C1 segment of cervical spinal cord (tissue), 14 donors: ENCODE measurements around the gene KRT222.
A peak's percentile ranks its signal among the peaks of the same experiment; 100 is the strongest.

Experiments
- DNase-seq, 14 donors: peaks; one replicate each; lab custom pipeline; 2025; lab: John Stamatoyannopoulos, UW

Gene KRT222

DNA sequence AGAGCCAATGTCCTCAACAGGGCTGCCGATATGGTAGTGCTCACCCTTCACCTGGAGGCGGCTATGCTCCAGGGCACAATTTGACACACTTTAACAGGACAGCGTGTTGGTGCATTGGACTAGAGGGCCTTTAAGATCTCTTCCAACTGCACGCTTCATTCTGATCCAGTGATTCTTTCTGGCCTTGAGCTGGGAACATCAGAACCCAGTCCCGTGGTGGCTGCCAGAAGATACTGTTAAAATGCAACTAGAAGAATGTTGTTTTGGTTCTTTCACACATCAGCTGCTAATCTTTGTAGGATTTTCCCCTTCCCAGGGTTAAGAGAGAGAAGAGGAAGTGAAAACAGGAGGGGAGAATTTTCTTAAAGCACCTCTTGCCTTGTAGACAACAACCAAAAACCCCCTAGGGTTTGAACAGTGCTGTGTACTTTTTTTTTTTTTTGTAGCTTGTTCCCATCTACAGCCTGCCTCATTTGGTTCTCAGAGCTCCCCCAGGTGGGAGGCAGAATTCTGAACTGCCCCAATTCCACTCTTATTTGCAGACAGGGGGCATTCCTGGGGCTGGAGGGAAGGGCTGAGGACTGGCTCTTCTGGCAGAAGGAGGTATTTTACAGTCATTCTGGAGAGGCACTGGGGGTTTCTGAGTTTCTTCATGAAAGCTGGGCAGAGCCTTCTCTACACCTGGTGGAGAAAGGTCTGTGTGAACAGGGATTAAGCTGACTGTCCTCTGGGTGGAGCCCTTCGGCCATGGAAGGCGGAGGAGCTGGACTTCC lies 49.7 kb downstream of the KRT222 start:
- peak in 1 of 14 donors; percentile 12 for DNase-seq

DNA sequence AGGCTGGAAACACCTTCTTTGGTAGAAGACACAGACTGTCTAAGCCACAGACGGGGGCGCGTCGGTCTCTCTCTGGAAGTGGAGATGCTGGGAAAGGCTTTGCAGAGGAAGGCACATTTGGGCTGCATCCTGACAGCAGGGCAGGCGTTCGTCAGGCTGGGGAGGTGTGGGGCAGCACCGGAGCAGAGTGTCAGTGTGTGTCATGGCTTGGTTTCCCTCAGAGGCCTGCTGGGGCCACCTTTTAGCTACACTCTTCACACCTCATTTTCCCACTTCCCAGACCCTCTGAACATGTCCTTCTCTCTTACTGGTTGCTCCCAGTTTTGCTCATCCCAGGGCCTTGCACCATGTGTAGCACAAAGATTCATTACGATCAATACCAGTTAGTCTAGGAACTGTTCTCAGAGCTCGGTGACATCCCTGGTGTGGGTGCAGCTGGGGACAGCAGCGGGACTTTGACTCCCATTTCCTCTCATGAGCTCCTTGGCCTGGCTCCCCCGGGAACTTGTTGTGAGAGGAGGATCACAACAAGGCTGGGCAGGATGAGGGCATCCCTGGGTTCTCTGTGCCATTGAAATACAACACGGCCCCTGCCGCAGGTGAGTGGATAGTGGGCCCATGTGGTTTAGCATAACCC lies 50.4 kb downstream of the KRT222 start:
- no peak for DNase-seq

DNA sequence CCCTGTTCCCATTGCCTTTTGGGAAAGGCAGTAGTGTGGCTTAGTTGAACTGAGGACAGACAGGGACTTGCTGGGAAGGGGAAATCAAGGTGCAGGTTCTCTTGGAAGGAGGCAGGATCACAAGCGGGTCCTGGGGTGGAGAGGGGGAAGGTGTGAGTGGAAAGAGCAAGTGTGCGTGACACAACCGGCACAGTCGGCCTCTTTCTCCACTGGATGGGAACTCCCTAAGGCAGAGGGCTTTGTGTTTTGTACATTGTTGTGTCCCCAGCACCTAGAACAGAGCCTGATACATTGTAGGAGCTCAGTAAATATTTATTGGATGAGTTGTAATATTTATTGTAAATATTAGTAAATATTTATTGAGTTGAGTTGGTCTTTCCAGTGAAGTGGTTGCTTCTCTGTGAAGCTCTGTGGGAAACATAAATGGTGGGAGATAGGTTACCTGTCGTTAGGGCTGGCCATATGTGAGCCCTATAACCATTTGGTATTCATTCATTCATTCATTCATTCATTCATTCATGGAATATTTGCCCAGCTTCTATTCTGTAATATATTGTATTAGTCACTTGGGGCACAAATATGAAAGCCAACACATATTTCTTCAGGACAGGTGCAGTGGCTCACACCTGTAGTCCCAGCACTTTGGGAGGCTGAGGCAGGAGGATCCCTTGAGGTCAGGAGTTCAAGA lies 51.4 kb downstream of the KRT222 start:
- no peak for DNase-seq

DNA sequence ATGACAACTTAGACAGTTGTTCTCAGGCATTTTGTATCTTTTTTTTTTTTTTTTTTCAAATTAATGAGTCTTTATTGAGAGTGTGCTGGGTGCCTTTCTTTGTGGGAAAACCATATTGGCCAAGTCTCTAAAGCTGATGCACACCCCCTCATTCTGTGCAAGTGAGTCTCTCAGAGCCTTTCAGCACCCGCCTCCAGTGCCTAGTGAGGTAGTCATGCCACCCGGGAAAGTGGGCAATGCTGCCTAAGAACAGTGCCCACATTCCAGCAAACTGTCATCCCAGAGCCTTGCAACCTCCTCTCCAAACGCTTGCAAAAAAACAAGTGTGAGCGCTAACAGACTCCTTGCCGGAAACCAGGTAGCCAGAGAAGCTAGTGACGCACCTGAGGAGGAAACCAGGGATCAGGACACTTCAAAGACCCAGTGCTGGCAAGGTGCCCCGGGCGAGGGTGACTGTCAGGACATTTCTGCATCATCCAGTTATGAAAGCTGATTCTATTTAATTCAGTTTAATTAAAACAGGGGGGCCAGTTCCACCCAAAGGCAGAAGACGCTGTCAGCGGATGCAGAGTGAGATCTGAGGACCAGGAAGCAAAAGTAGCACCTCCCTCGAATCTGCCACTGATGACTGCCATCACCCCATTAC lies 52.3 kb downstream of the KRT222 start:
- DNase-seq, result peak in 1 of 14 donors; percentile 5

DNA sequence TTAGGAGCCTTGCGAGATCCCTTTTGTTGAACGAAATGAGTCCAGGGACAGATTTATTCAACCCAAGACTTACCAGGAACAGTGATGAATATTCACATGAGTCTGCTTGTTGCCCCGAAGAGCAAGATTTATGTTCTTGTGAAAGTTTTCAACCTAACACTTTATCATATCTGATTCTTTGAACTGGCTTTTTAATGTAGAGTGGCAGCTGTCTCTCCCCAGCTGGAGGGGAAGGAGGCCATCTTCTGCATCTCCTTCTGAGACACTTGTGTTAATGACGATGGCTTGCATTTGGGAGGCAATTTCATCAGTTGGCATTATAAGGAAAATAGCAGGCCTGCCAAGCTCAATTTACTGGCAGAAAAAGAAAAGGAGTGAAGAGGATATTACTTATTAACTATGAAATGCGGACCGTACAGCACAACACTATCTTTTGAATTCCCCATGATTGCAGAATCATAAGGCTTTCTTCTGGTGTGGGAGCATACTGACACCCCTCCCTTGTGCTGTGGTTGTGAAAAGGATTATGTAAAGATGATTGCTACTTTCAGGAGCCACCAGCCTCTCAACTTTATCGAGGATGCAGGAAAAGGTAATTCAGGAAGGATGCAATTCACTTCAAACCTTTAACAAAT lies 53.0 kb downstream of the KRT222 start:
- DNase-seq, result no peak

DNA sequence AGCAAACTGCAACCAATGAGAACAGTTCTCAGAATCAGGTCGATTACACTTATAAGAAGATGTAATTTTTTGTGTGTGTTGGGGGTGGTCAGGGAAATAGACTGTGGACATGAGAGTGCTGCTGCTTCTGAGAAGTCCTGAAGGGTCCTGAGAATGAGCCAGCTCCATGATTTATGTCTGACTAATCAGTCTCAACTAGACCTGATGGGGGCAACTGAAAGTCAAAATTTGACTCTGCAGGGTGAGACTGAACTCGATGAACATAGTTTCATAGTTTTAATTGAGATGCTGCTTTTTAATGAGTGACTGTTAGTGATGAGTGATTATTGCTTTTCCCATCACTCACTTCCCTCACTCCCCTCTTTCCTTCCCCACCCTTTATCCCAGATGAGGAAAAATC lies 54.6 kb downstream of the KRT222 start:
- DNase-seq, result no peak

DNA sequence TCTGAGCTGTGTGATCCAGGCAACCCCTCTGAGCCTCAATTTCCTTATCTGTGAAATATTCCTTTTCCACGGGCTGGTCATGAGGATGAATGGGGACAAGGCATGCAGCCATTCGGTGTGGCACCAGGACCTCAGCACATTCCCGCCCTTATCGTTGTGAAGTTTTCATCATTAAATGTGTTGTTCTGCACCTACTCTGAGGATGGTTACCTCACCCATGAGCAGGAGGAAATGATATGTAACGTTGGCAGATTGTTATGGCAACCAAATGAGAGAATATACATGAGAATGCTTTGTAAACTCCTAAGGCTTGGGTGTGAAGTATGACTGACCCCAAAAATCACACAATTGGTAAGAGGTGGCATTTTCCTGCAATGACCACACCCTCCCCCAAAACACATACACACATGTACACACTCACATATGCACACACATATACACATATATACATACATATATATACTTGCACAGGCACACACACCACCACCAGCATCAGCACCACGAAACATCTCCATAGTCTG lies 56.9 kb downstream of the KRT222 start:
- DNase-seq, result no peak

DNA sequence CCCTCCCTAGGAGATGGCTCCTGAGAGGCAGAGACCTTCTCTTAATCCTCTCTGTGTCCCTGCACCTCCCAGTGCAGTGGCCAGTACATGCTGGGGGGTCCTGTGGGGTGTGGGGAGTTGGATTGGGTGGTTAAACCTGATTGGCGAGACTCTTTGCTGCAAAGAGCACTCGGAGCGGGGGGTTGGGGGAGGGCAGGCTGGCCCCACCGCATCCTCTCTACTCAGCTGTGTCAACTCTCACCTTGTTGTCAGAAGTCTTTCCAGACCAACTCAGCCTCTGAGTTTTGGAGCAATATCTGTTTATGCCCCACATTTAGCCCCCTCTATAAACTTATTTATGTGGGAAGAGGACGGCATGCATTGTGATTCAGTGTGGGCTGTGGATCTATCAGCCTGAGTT lies 57.3 kb downstream of the KRT222 start:
- DNase-seq, result no peak

DNA sequence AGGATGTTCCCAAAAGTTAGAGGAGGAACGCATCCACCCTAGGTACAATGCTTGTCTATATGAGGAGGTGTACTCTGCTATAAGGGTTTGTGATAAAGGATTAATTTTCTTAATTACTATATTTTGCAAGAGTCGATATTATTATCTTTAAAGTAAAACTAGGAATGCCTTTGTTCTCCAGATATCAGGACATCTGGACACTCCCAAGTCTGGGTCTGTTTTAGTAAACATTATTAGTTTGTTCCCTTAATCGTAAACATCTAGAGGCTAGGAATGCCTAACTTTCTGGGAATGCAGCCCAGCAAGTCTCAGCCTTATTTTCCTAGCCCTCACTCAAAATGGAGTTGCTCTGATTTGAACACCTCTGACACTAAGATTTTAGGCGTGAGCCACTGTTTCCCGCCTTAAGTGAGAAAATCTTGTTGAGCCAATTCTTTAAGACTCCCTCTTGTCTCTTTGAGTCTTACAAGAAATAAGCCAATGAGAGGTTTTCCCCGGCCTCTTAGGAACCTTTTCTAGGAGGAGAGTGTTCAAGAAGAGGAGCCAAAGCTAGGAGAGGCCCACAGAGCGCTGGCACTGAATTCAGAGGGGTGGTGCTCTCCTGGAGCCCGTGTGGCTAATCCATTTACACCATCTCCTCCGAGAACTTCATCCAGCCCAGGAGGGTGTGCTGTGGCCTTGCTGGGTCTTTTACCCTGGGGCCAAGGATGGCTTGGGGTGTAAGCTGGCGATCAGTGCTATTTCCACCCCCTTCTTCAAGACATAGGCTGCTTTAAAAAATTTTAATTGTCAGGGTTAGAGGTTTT lies 58.2 kb downstream of the KRT222 start:
- no peak for DNase-seq

DNA sequence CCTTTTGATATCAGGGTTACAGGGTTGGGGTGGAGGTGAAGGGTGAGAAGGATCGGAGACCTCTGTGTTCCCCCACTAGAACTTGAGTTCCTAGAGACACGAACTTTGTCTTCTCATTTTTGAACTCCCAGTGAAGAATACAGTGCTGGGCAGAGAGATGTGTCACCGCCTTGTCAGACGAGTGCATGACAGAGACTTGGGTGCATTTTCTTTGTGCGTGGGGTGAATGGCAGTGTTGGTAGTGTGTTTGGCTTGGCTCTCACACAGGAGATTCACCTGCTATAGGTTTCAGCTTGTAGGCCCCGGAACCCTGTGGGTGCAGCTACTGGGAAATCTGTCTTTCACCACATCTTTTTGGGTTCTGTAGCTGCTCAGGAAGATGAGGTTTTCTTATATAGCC lies 59.7 kb downstream of the KRT222 start:
- no peak for DNase-seq
